Osteoblast (primary cell): ENCODE measurements around the gene TIGD6. TPM values are rescaled to one million over a fixed set of nuclear protein-coding genes. Genes with fewer than 3 reads are reported as not detected.

Experiments used
- DNase-seq: peaks from one replicate; pipeline ENCODE4 v3.0.0; 2011; ENCODE audit warnings: low spot score, mixed read lengths; ENCODE audit not compliant: insufficient read length; ENCODE audit errors: missing footprints
- H2AFZ ChIP-seq: 2 replicates; pipeline ENCODE4 v1.6.0; 2011; ENCODE audit warnings: mild to moderate bottlenecking, low read length
- H3K27ac ChIP-seq: 2 replicates; pipeline ENCODE4 v1.5.1; 2011; ENCODE audit warnings: mild to moderate bottlenecking, low read depth, low read length, moderate library complexity
- H3K27me3 ChIP-seq: 2 replicates; pipeline ENCODE4 v1.6.0; 2012; ENCODE audit warnings: mild to moderate bottlenecking, control low read depth, inconsistent platforms, low read length, moderate library complexity; ENCODE audit not compliant: insufficient read depth
- H3K36me3 ChIP-seq: 2 replicates; pipeline ENCODE4 v1.5.1; 2011; ENCODE audit warnings: mild to moderate bottlenecking, low read length, control low read depth, moderate library complexity; ENCODE audit not compliant: insufficient read depth
- H3K4me1 ChIP-seq: 2 replicates; pipeline ENCODE4 v1.5.1; 2011; ENCODE audit warnings: mild to moderate bottlenecking, low read length, control low read depth, moderate library complexity; ENCODE audit not compliant: insufficient read depth
- H3K4me2 ChIP-seq: 2 replicates; pipeline ENCODE4 v1.6.0; 2011; ENCODE audit warnings: mild to moderate bottlenecking, low read length; ENCODE audit not compliant: insufficient read depth
- H3K4me3 ChIP-seq: fragments of 200-600 bp; sonication (generic); 3 replicates; pipeline ENCODE4 v1.5.1; 2012; ENCODE audit warnings: mild to moderate bottlenecking, low read length, inconsistent platforms; ENCODE audit not compliant: insufficient read depth
- H3K79me2 ChIP-seq: 2 replicates; pipeline ENCODE4 v1.6.0; 2012; ENCODE audit warnings: mild to moderate bottlenecking, low read length, control low read depth, inconsistent platforms; ENCODE audit not compliant: insufficient read depth
- H3K9me3 ChIP-seq: 2 replicates; pipeline ENCODE4 v1.5.1; 2011; ENCODE audit warnings: low read depth, low read length, control low read depth
- H4K20me1 ChIP-seq: 2 replicates; pipeline ENCODE4 v1.6.0; 2012; ENCODE audit warnings: mild to moderate bottlenecking, low read length, control low read depth; ENCODE audit not compliant: insufficient read depth
- total RNA-seq: library from RNA; depleted of rRNA; stranded (reverse); fragments of >200 nt; gene quantifications from 2 replicates; pipeline ENCODE4 v1.2.3, GENCODE V29; 2012
- TF ChIP-seq, protein P1 (sequence below): IDR thresholded peaks from 2 replicates; pipeline ENCODE4 v1.5.1; 2011; ENCODE audit warnings: mild to moderate bottlenecking, low read depth, low read length, moderate library complexity; ENCODE audit errors: extremely low read depth

Gene TIGD6
- total RNA-seq, 1 donor, result 9.8 TPM

DNA sequence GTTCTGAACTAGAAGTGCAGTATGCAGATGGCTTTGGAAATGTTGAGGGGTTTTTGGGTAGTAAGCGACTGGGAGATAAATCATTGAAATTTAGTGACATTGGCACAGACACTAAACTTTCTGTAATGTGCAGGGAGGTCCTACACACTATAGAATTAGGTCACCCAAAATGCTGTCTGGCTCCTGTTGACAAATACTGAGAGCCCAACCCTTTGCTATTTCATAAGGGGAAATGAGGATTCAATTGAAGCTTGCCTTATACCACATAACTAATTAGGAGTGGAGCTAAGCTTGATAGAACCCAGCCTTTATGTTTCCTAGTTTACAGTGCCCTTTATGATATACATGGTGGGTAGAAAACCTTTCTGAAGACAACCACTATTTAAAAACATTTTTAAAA is 22.7 kb upstream of the TIGD6 start:
- Histone ChIP-seq H3K4me3 (no peak overlapping the region), H3K36me3 (peaks cover 87% of the 10 kb centered on the region), H2AFZ (no peak overlapping the region), H3K27me3 (no peaks in the 10 kb centered on the region), H4K20me1 (peaks cover 9% of the 10 kb centered on the region), H3K79me2 (peaks cover 45% of the 10 kb centered on the region), H3K9me3 (no peaks in the 10 kb centered on the region), H3K4me2 (no peak overlapping the region), H3K27ac (peak overlapping the region; percentile 77), H3K4me1 (peaks cover 42% of the 10 kb centered on the region)
- no peak for DNase-seq
- TF ChIP-seq, protein P1, sequence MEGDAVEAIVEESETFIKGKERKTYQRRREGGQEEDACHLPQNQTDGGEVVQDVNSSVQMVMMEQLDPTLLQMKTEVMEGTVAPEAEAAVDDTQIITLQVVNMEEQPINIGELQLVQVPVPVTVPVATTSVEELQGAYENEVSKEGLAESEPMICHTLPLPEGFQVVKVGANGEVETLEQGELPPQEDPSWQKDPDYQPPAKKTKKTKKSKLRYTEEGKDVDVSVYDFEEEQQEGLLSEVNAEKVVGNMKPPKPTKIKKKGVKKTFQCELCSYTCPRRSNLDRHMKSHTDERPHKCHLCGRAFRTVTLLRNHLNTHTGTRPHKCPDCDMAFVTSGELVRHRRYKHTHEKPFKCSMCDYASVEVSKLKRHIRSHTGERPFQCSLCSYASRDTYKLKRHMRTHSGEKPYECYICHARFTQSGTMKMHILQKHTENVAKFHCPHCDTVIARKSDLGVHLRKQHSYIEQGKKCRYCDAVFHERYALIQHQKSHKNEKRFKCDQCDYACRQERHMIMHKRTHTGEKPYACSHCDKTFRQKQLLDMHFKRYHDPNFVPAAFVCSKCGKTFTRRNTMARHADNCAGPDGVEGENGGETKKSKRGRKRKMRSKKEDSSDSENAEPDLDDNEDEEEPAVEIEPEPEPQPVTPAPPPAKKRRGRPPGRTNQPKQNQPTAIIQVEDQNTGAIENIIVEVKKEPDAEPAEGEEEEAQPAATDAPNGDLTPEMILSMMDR, result no peak

DNA sequence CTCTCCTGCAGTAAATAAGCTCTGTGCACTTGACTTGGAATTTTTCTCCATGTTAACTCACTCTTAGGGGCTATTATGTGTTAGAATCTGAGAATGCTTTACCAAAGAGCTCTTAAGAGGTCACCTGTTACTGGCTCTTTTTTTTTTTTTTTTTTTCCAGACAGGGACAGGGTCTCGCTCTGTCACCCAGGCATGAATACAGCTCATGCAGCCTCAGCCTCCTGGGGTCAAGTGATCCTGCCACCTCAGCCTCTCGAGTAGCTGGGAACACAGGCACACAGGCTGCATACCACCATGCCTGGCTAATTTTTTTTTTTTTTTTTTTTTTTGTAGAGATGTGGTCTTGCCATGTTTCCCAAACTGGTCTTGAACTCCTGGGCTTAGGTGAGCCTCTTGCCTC is 22.2 kb upstream of the TIGD6 start:
- Histone ChIP-seq H3K4me1 (peaks cover 47% of the 10 kb centered on the region), H3K4me3 (peak overlapping the region; percentile 31), H3K79me2 (peaks cover 49% of the 10 kb centered on the region), H2AFZ (no peak overlapping the region), H3K9me3 (no peaks in the 10 kb centered on the region), H3K4me2 (peak overlapping the region; percentile 19), H4K20me1 (peaks cover 13% of the 10 kb centered on the region), H3K36me3 (peaks cover 83% of the 10 kb centered on the region), H3K27ac (peak overlapping the region; percentile 77), H3K27me3 (no peaks in the 10 kb centered on the region)
- TF ChIP-seq, protein P1, result no peak
- no peak for DNase-seq

DNA sequence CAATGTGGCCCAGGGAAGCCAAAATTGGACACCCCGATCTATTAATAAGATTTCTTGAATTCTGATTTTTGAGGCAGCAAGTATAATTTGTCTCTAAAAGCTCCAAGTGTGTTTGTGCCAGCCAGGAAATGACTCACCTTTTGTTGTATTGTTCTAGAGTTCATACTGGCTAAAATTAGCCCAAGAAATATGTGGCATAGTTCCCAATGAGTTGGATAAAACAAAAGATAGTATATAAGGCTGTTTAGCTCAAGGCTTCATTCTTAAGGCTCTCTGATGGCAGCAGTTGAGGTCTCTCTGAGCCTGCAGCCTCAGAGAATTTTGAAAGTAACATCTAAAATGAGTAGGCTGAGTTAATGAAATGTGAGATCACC is 21.7 kb upstream of the TIGD6 start:
- DNase-seq, result no peak
- TF ChIP-seq, protein P1, result no peak
- peak overlapping the region; percentile 19 for H3K4me2 ChIP-seq
- no peak overlapping the region for H2AFZ ChIP-seq
- no peaks in the 10 kb centered on the region for H3K9me3 ChIP-seq
- H4K20me1 ChIP-seq, result peaks cover 17% of the 10 kb centered on the region
- peak overlapping the region; percentile 31 for H3K4me3 ChIP-seq
- peak overlapping the region; percentile 77 for H3K27ac ChIP-seq
- peaks cover 50% of the 10 kb centered on the region for H3K79me2 ChIP-seq
- H3K4me1 ChIP-seq, result peaks cover 52% of the 10 kb centered on the region
- no peaks in the 10 kb centered on the region for H3K27me3 ChIP-seq
- peaks cover 81% of the 10 kb centered on the region for H3K36me3 ChIP-seq

DNA sequence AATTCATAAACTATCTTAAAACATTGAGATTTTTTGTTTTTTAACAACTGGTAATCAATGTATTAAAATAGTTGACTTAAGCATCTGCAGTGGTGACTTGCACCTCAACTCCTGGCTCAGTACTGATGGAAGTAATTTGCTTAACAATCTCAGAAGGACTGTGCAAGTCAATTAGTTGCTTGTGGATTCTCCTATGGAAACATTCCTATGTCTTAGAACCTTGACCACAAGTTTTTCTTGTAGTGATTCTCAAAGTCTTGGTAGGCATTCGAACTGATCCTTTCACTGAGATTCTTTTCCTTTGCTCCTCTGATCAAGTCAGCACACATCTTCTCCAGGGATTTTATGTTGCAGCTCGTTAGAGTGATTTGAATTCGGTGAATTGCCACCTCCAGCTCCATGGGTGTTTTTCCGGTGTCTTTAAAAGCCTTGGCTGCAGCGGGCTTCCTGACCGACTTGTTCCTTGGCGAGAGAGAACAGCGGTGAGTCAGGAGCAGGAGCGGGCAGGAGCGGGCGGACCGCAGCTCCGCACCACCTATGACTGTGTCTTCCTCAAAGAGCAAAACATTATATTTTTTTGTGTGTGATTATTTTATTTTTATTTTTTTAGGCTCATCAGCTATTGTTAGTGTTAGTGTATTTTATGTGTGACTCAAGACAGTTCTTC is 21.2 kb upstream of the TIGD6 start:
- Histone ChIP-seq H3K4me2 (peak overlapping the region; percentile 19), H3K4me1 (peaks cover 55% of the 10 kb centered on the region), H3K27ac (peak overlapping the region; percentile 77), H4K20me1 (peaks cover 19% of the 10 kb centered on the region), H2AFZ (no peak overlapping the region), H3K36me3 (peaks cover 77% of the 10 kb centered on the region), H3K27me3 (no peaks in the 10 kb centered on the region), H3K4me3 (no peak overlapping the region), H3K79me2 (peaks cover 46% of the 10 kb centered on the region), H3K9me3 (no peaks in the 10 kb centered on the region)
- TF ChIP-seq, protein P1, result no peak
- no peak for DNase-seq
